GM13977 (cell line): Measurements from ENCODE around the gene MORN2.
A peak's percentile ranks its signal among the peaks of the same experiment; 100 is the strongest.

Experiments
- DNase-seq: peaks from one replicate; pipeline ENCODE4 v3.0.0; 2012; ENCODE audit warnings: low spot score
- CTCF ChIP-seq: IDR thresholded peaks from 2 replicates; pipeline ENCODE4 v1.5.1; 2012; ENCODE audit warnings: mild to moderate bottlenecking, control low read depth; ENCODE audit not compliant: insufficient read depth; ENCODE audit errors: extremely low read depth, missing control alignments
- in situ Hi-C: fragments of 300-500 bp; cut with MboI; formaldehyde crosslinking; loops from one replicate; pipeline ENCODE4 v1.12.0; 2022; ENCODE audit warnings: low sequenced_read_pairs, low pct_unique_long_range_greater_than_20kb, mixed read lengths, inconsistent platforms; ENCODE audit not compliant: unreplicated experiment

MORN2 gene

GRCh38 chr2:38900726-38901125 is 24.9 kb downstream of the MORN2 start:
- no peak for DNase-seq
- in situ Hi-C loops, result no loop called here
- no peak for TF ChIP-seq CTCF

GRCh38 chr2:38905251-38905650 is 29.5 kb downstream of the MORN2 start:
- in situ Hi-C loops, result no loop called here
- no peak for DNase-seq
- no peak for TF ChIP-seq CTCF

GRCh38 chr2:38907242-38907641 is 31.5 kb downstream of the MORN2 start:
- in situ Hi-C loops, result no loop called here
- no peak for DNase-seq
- no peak for TF ChIP-seq CTCF

- no peak for TF ChIP-seq CTCF
- in situ Hi-C loops, result no loop called here
- peak; percentile 48 for DNase-seq
These were observed 32.2 kb downstream of the MORN2 start for GRCh38 chr2:38907743-38908562.

GRCh38 chr2:38909872-38910271 is 34.1 kb downstream of the MORN2 start:
- no peak for DNase-seq
- in situ Hi-C loops, result no loop called here
- no peak for TF ChIP-seq CTCF

- in situ Hi-C loops, result no loop called here
- no peak for DNase-seq
- no peak for TF ChIP-seq CTCF
These were observed 35.4 kb downstream of the MORN2 start for GRCh38 chr2:38911191-38911590.

GRCh38 chr2:38912619-38913018 is 36.8 kb downstream of the MORN2 start:
- in situ Hi-C loops, result no loop called here
- TF ChIP-seq CTCF, result no peak
- DNase-seq, result no peak
